Spleen (tissue), 7 donors: ENCODE data around the gene ATP5PB.

ENCODE experiments used
- POLR2A ChIP-seq, 3 donors: fragments of 450-650 bp; IDR thresholded peaks; one replicate each; pipeline ENCODE4 v1.5.1; 2017; ENCODE audit warnings: antibody characterized with exemption in 3 of 3, mild to moderate bottlenecking in 1 of 3
- POLR2AphosphoS5 ChIP-seq, 3 donors: sonication (generic); formaldehyde crosslinking; IDR thresholded peaks; one replicate each; pipeline ENCODE4 v1.5.1; 2017; ENCODE audit warnings: antibody characterized with exemption in 3 of 3
- TF ChIP-seq, protein P1 (sequence below), 11 experiments: fragments of 200-600 bp in 7 of 11; fragments of 450-650 bp in 4 of 11; sonication (generic) in 4 of 11; IDR thresholded peaks in 8 of 11; conservative IDR thresholded peaks in 3 of 11; 1 replicate in 7 of 11; 2 replicates in 4 of 11; pipeline versions ENCODE4 v1.4.0 to v1.8.0; 2016 to 2021; ENCODE audit warnings: antibody characterized with exemption in 11 of 11, inconsistent platforms in 4 of 11, mild to moderate bottlenecking in 1 of 11
- donor health status: DM: no; HTN: no; CAD: no; lungs with moderate emphysema.
- donor health status: DM: no; HTN: no; CAD: no.
- donor health status: DM: no; HTN: no; CAD: no.

DNA sequence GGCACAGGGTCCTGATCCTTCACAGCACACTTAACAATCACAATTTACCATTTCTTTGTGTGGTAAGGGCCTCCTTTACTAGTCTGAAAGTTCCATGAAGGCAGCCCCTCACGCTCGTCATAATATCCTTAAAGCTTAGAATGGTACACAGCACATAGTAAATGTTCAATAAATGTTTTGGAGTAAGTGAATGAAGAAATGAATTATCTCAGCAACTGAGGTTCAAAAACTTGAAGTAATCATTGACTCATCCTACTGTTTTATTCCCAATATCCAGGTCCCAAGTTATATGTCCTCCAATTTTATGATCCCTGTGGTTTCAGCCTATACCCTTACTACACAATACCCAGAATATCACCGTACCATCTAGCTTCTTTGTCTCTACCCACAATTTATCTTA, 22.3 kb downstream of the ATP5PB start:
- TF ChIP-seq, protein P1, sequence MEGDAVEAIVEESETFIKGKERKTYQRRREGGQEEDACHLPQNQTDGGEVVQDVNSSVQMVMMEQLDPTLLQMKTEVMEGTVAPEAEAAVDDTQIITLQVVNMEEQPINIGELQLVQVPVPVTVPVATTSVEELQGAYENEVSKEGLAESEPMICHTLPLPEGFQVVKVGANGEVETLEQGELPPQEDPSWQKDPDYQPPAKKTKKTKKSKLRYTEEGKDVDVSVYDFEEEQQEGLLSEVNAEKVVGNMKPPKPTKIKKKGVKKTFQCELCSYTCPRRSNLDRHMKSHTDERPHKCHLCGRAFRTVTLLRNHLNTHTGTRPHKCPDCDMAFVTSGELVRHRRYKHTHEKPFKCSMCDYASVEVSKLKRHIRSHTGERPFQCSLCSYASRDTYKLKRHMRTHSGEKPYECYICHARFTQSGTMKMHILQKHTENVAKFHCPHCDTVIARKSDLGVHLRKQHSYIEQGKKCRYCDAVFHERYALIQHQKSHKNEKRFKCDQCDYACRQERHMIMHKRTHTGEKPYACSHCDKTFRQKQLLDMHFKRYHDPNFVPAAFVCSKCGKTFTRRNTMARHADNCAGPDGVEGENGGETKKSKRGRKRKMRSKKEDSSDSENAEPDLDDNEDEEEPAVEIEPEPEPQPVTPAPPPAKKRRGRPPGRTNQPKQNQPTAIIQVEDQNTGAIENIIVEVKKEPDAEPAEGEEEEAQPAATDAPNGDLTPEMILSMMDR (IDR thresholded peaks at IDR 0.05 in 8 of 11, conservative IDR thresholded peaks at IDR 0.05 in 3 of 11), result no peak
- TF ChIP-seq POLR2A (IDR thresholded peaks at IDR 0.05) (no peak), POLR2AphosphoS5 (IDR thresholded peaks at IDR 0.05) (no peak)
